Activated CD8-positive, alpha-beta memory T cell treated with anti-CD3 and anti-CD28 coated beads for 48 hours (primary cell): Measurements from ENCODE around the gene DDIT4.
"Not testable (repeated sequence)": the region's sequence is repeated elsewhere in the genome, so short reads cannot be mapped to it uniquely, and the experiment has no call there.

ENCODE experiments used
- DNase-seq, 3 experiments: peaks; one replicate each; pipeline ENCODE4 v3.0.0-alpha.2; 2020; ENCODE audit warnings: low read depth in 2 of 3, low spot score in 2 of 3

Gene DDIT4

GRCh38 chr10:72291019-72291532 is 17.4 kb downstream of the DDIT4 start:
- no peak for DNase-seq

- no peak for DNase-seq
Observed at GRCh38 chr10:72292223-72292691, 18.5 kb downstream of the DDIT4 start.

GRCh38 chr10:72295330-72295910 is 21.7 kb downstream of the DDIT4 start:
- no peak for DNase-seq

GRCh38 chr10:72296829-72297280 is 23.1 kb downstream of the DDIT4 start:
- DNase-seq, result not testable (repeated sequence)

GRCh38 chr10:72297281-72297804 is 23.6 kb downstream of the DDIT4 start:
- DNase-seq, result peak in 2 of 3 experiments; percentile 86 to 91

GRCh38 chr10:72297805-72298591 is 24.3 kb downstream of the DDIT4 start:
- DNase-seq, result peak; percentile 84 to 89 (median 86)

- no peak for DNase-seq
Observed at GRCh38 chr10:72298592-72299519, 25.1 kb downstream of the DDIT4 start.

- DNase-seq, result no peak
Observed at GRCh38 chr10:72303424-72304128, 29.9 kb downstream of the DDIT4 start.

- no peak for DNase-seq
Observed at GRCh38 chr10:72306215-72306760, 32.6 kb downstream of the DDIT4 start.

GRCh38 chr10:72307711-72308110 is 34.0 kb downstream of the DDIT4 start:
- not testable (repeated sequence) for DNase-seq

- DNase-seq, result no peak
Observed at GRCh38 chr10:72308320-72308987, 34.7 kb downstream of the DDIT4 start.

GRCh38 chr10:72309290-72310240 is 35.8 kb downstream of the DDIT4 start:
- DNase-seq, result no peak

- no peak for DNase-seq
Observed at GRCh38 chr10:72310241-72310633, 36.5 kb downstream of the DDIT4 start.

GRCh38 chr10:72310636-72311035 is 36.9 kb downstream of the DDIT4 start:
- DNase-seq, result no peak

- DNase-seq, result no peak
Observed at GRCh38 chr10:72311667-72312066, 37.9 kb downstream of the DDIT4 start.

GRCh38 chr10:72312865-72313391 is 39.2 kb downstream of the DDIT4 start:
- DNase-seq, result no peak

GRCh38 chr10:72314263-72314662 is 40.5 kb downstream of the DDIT4 start:
- DNase-seq, result no peak

- DNase-seq, result no peak
Observed at GRCh38 chr10:72315054-72315453, 41.3 kb downstream of the DDIT4 start.
